NCI-H2196 treated with DMSO at 0.1 percent for 48 hours (cell line): ENCODE measurements around the gene COL6A2.
"Not testable (repeated sequence)": the region's sequence is repeated elsewhere in the genome, so short reads cannot be mapped to it uniquely, and the experiment has no call there.

Source experiments
- DNase-seq: peaks from one replicate; lab custom pipeline; 2025; ENCODE audit not compliant: unreplicated experiment; lab: John Stamatoyannopoulos, UW

Gene COL6A2

DNA sequence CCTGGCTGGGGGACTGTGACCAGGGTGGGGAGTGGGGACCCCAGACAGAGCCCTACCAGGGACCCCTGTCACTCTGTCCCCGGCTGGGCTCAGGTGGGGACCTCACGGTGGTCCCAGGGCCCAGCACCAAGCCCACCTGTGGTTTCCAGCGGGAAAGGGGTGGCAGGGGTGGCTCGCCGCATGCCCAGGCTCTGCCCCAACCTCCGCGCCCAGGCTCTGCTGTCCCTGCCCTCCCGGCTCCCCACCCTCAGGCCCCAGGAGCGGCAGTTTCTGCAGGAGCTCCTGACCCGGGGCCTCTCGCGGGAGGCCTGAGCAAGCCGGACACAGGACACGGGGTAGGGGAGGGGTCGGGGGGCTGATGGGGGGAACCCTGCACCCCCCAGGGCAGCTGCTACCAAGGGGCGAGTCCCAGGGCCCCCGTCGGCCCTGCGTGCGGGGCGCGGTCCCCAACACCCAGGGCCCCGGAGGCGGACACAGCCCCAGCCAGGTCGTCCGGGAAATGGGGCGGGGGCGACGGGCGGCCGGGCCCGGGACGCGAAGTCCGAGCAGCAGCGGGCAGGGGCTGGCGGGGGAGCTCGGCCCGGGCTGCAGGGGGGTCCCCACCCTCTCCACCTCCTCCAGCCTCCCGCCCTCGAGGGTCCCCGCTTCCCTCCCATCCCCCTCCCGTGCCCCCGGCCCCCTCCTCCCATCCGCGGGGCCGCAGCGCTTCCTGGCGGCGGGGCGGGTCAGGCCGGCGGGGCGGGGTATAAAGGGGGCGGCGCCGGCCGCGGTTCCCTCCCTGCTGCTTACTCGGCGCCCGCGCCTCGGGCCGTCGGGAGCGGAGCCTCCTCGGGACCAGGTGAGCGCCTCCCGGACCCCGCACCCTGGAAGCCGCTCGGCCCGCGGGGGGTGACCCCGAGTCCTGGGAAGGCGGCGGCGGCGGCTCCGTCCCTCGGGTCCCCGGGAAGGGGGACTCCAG, at the start of gene COL6A2:
Gene COL6A2 (plus strand): TSS at position 777 of the 958 bp plus-strand sequence.
- DNase-seq = no peak

DNA sequence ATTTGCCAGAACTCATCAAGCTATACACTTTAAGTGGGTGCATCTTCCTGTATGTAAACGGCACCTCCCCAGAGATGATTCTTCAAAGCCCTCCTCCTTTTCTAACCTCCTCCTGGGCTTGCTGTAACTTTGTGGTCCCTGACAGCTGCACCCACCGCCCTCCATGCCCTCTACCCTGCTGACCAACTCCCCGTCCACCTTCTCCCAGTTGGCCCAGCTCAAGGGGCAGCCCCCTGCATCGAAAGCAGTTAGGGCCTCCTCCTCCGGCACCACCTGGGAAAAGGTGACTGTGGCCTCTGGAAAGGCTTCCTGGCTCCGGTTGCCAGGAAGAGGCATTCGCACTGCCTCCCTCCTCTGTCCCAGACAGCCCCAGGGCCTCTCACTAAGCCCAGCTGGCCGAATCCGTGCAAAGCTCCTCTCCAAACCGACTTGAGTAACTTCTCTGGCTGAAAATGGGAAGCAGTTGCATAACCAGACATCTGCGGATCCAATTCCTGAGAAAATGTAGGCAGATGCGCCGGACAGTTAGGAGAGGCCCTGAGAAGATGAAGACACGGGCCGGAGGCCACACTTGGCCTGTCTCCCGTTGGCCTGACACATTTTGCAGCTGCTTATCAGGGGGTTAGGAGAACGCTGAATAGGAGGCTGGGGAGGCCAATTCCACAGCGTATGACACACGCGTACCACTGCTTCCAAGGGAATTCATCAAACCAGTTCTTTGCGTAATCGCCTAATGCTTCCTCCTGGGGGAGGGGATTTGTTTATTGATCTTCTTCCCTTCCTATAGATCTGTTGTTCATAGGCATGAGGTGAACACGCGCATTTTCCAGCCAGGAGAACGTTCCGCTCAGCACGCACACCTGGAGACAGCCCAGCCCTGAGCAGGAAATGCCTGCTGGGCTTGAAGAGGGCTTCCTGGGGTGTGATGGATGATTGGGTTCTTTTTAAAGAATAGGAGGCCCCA, 48.7 kb upstream of the COL6A2 start:
- DNase-seq = no peak

DNA sequence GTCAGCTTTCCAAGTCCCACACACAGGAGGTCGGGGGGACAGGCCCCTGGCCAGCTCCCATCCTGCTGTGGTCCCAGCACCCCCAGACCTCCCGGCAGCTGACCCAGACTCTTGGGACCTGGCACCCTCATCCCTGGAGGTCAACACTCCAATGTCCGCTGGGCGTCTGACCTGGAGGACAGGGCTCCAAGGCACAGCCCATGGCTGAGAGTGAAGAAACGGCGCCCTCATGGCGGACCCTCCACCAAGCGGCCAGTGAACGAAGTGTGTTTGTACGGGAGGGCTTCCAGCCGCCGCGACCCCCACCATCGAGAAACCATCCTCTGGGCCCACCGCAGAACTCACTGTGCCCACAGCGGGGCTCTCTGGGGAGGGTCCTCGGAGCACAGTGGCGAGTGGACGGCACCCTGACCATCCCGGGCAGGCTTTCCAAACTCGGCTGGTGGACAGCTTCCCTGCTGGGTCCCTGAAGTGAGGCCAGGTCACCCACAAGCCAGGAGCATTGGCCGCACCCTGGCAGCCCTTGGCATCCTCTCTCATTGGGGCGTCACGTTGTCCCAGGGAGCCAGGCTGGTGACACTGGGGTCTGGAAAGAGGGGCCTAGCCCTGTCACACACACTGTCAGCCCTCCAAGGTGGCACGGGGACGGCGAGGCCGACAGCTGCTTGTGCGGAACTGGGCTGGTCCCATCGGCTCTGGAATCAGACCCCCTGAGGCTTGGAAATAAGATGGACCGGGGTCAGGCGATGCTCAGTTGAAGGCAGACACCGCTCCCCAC, 47.8 kb upstream of the COL6A2 start:
- no peak for DNase-seq

DNA sequence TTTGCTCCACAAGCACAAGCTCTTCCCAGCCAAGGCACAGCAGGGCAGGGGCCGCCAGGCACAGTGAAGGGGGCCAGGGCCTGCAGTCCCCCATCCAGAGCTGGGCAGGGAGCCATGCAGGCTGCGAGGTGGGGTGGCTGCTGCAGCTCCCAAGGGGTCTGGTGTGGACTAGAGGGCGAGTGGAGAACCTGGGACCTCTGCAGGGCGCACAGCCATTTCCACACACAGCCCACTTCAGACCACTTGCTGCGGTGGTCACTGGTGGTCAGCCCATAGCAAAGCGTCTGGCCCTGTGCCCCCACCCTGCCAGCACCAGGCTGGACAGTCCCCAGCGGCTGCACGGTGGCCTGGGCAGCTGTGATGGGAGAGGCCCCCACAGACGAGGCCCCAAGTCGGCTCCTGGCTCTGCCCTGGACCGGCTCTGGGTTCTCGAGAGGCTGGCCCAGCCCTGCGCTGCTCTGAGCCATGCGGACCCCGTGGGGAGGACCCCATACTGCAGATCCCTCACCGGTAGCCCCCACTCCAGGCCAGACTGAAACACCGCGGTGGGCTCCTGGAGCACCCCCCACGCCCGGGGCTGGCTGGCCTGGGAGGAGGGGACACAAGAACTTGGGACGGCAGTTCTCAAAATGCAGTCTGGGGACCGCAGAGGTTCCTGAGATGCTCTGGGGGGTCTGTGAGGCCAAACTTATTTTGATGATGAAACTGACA, 47.1 kb upstream of the COL6A2 start:
- DNase-seq = no peak

DNA sequence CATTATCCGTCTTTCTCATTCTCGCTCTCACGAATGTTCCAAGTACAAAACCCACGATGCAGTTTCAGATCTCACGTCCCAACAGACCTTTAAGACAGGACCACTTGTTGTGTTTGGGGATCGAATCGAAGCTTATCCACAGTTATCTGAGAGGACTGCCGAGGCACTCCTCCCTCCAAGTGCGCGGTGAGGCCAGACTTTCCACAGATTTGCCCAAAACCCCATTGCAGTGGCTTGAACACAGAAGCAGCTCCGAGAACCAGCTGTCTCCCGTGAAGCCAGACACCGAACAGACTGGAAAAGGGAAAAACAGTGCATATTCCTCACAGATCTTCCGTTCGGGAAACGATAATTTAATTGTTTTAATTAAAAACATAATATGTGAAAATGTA, 46.5 kb upstream of the COL6A2 start:
- no peak for DNase-seq

DNA sequence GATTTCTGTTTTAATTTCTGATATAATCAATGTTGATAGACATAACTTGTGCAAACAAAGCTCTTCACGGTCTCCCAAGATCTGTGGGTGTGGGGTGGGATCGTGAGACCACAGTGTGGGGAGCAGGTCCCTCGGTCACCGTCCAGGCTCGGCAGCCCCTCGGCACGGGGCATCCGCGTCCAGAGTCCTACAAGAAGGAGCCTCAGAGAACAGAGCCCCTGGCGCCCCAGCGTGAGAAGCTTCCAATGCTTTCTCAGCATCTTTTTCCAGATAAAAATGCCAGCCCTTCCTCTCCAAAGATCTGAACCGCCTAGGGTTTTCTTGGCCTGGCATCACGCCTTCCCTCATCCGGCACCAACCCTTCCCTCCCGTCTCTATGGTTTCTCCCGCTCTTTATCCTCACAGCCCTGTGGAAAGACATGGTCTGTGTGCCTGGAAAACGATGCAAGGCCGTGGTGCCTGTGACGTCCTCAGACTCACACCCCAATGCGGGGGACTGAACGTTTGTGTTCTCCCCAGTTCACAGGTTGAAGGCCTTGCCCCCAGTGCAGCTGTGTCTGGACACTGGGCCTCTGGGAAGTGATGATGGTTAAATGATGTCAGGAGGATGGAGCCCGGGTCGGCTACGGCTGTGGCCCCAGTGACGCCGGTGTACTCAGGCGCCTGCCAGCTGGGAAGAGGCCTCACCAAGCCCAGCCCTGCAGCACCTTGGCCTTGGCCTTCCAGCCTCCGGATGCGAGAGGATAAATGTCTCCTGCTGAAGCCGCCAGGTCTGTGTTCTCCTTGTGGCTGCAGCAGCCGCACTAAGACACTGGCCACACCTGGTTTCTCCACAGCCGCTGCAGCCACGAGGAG, 45.9 kb upstream of the COL6A2 start:
- DNase-seq = no peak

DNA sequence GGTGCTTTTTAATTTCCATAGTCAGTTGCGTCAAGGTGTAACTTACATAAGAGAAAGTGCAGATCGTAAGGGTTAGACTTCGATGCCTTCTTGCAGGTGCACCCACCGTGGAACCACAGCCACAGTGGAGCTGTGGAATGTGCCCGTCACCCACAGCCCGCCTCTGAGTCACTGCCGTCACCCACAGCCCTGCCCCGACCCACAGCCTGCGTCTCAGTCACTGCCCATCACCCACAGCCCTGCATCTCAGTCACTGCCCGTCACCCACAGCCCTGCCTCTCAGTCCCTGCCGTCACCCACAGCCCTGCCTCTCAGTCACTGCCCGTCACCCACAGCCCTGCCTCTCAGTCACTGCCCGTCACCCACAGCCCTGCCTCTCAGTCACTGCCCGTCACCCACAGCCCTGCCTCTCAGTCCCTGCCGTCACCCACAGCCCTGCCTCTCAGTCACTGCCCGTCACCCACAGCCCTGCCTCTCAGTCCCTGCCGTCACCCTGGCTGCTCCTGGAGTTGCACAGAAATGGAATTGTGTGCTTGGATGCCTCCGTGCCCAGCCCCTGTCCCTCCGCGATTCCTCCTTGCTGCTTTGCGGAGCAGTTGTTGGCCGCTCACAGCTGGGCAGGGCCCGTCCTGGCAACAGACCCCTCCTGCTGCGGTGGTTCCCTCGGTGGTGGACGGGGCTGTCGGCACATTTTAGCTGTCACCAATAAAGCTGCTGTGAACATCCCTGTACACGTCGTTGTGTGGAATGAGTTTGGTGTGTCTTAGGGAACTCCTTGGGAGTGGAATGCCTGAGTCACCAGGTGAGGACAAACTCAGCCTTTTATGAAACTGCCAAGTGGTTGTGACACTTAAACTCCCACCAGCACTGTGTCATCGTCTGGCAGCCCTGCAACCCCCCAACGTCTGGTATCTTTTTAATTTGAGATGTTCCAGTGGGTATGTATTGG, 44.9 kb upstream of the COL6A2 start:
- DNase-seq = no peak

DNA sequence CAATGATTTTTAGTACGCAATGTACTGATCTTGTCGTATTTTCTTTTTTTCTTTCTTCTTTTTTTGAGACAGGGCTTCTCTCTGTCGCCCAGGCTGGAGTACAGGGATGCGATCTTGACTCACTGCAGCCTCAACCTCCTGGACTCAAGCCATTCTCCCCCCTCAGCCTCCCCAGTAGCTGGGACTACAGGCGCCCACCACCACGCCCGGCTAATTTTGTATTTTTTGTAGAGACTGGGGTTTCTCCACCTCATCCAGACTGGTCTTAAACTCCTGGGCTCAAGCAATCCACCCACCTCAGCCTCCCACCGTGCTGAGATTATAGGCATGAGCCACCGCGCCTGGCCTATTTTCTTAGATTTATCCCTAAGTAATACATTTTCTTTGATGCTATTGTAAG, 43.9 kb upstream of the COL6A2 start:
- no peak for DNase-seq

DNA sequence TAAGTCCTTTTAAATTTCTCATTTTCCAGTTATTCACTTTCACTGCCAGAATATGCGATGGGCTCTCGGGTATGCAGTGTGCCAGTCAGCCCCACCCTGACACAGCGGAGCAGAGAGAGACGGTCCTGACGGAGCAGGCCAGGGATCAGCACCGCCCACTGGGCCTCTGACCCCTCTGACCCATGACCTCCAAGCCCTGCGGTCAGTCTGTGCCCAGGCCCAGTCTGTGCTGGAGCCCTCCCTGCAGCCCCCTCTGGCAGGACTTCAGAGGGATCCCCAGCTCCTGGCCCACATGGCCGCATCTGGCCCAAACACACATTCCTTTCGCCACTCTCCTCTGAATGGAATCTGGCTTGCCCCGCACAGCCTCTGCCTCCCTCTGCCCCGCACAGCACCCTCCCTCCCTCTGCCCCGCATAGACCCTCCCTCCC, 43.4 kb upstream of the COL6A2 start:
- no peak for DNase-seq

DNA sequence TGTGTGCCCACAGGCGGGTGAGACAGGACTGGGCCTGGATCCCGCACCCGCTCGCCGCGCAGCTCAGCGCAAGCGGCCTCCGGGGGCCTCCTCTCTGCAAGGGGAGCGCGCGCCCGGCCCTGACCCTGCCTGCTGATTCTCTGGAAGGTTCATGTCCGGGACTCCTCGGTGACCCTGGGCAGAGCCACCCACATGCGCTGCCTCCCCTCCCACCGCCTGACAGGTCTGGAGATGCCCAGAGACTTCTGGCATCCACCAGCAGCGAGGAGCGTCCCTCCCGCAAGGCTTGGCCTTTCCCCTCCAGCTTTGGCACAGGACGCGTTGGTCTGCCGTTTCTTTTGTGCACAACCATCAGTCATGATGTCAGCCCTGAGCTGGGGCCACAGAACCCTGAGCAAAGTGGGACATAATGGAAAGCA, 42.0 kb upstream of the COL6A2 start:
- no peak for DNase-seq

DNA sequence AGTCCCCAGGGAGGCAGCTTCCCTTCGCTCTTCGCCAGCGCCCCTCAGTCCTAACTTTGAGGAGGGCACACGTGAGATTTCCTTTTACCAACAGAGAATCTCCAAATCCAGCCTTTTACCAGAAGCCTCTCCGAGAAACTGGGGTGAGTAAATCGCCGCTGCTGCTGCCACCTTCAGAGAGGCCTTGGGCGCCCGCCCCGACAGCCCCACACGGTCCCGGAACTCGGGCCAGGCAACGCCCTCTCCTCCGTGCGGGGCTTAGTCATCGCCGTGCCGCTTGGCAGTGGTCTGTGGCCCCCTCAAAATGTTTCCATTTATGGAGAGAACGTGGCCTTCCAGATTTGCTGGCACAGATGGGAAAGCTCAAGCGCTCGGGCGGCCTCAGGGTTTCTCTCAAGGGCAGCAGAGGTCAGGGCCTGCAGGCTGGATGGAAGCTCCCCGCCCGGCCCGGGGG, 41.4 kb upstream of the COL6A2 start:
- no peak for DNase-seq

DNA sequence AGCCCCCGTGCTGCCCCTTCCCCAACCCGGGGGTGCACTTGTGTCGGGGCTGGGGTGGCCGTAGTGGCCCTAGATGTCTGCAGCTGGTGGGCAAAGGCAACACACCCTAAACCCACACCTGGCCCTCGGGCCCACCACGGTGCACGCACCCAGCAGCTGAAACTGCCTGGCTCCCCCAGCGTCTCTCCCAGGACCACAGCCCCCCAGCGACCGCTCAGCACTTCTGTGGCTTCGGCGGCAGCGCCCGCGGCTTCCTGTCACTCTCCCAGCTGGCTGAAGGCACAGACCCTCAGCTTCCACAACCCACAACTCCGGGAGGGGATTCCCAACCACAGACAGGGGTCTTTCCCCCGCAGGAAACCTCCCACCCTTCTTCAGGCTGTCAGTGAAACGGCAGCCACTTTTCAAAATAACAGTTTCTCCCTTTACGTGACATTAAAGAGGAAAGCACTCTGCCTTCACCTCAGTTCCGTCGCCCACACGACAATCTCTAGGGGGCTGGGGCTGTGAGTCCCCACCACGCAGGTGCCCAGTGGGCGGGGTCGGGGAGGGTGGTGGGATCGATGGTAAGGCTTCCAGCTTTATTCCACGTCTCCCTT, 40.7 kb upstream of the COL6A2 start:
- no peak for DNase-seq

DNA sequence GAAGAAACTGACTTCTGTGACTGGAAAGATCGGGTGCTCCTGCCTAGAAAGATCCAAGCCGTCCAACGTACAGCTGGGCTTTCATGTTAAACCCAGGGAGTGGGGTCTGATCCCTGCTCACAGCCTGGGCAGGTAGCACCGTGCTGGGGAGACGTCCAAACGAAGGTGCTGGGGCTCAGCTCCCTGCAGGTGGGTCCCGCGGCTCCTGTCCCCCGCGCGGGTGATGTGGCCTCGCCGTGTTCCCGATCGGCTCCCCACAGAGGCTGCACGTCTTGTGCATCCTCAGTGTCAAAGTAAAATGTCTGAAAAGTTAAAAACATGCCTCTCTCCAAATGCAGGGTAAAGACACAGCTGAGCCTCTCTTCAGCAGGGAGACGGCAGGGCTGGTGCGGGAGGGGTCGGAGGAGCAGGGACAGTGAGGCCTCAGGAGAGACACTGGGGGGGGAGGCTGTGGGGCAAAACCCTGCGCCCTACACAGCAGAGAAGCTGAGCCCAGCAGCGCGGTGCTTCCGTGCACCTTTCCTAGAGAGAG, 40.1 kb upstream of the COL6A2 start:
- no peak for DNase-seq

DNA sequence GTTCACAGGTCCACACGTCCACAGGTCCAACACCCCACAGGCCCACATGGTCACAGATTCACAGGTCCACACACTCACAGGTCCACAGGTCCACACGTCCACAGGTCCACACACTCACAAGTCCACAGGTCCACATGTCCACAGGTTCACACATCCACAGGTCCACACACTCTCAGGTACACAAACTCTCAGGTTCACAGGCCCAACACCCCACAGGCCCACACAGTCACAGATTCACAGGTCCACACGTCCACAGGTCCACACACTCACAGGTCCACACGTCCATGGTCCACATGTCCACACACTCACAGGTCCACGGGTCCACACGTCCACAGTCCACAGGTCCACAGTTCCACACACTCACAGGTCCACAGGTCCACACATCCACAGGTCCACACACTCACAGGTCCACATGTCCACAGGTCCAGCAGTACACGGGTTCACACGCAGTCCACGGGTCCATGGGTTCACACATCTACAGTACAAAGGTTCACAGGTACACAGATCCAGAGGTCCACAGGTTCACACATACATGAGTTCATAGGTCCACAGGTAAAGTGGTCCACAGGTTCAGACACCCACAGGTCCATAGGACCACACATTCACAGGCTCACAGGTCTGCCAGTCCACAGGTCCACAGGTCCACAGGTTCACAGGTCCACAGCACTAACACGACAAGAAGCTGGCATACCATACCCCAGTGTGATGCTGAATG, 39.3 kb upstream of the COL6A2 start:
- no peak for DNase-seq

DNA sequence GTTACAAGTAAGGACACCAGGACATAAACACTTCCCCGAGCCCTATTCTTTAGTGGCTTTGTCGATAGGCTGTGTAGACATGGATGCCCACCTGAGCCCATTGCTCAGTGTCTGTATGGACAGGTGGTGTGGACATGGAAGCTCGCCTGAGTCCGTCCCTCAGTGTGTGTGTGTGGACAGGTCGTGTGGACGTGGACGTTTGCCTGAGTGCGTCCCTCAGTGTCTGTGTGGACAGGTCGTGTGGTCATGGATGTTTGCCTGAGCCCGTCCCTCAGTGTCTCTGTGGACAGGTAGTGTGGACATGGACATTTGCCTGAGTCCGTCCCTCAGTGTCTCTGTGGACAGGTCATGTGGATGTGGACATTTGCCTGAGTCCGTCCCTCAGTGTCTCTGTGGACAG, 38.7 kb upstream of the COL6A2 start:
- no peak for DNase-seq

DNA sequence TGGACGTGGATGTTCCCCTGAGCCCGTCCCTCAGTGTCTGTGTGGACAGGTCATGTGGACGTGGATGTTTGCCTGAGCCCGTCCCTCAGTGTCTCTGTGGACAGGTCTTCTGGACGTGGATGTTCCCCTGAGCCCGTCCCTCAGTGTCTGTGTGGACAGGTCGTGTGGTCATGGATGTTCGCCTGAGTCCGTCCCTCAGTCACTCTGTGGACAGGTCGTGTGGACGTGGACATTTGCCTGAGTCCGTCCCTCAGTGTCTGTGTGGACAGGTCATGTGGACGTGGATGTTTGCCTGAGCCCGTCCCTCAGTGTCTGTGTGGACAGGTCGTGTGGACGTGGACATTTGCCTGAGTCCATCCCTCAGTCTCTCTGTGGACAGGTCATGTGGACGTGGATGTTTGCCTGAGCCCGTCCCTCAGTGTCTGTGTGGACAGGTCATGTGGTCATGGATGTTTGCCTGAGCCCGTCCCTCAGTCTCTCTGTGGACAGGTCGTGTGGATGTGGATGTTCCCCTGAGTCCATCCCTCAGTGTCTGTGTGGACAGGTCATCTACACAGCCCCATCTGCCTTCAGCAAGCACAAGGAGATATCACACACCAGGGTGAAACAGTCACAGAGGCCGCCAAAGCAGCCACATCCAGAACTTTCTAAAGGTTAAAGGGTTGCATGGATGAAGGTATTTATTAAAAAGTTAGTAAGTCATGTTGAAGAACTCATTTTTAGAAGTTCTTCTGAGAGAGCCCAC, 38.0 kb upstream of the COL6A2 start:
- DNase-seq = not testable (repeated sequence)
